Measurements from ENCODE around the gene ESPL1.
A peak's percentile ranks its signal among the peaks of the same experiment; 100 is the strongest.
"Not testable (repeated sequence)": the region's sequence is repeated elsewhere in the genome, so short reads cannot be mapped to it uniquely, and the experiment has no call there.

Gene ESPL1

DNA sequence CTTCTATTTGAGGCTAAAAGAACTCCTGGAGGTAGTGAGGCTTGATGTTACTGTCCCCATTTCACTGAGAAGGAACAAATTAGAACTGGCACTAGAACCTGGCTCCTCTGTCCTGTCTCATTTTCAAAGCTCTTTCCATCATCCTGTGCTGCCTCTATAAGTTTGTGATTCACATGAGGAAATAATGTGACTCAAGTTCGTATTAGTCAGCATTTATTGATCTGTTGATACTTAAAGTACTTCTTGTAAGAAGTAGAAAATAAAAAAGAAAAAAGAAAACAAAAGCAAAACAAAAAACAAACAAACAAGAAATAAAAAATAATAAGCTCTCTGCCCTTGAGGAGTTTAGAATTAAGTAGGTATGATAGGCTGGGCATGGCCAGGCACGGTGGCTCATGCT, 2.3 kb upstream of the ESPL1 start:
- no peak for DNase-seq

DNA sequence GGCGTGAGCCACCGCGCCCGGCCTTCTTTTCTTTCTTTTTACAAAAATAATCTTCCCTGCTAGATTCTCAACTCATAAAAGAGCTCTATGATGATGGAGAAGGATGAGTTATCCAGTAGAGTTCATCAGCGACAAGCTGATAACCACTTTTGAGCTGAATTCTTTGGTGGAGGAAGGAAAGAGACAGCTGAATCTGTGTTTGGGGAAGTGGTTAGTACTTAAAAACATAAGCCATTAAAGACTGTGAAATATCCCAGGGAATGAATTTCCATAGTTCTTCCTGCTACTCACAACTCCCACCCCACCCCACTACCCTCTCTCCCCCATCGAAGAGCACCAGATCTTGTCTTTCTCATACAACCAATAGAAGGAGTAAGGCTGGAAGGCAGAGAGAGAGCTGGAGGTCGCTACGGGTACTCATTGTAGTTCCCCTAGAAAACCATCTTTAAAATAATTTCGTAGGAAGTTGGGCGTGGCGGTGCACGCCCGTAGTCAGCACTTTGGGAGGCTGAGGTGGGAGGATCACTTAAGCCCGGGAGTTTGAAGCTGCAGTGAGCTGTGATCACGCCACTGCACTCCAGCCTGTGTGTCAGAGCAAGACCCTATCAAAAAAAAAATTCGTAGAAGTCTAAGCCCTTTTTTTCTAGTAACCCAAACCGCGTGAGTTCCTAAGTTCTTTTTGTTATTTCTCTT, 647 bp upstream of the ESPL1 start:
- no peak for DNase-seq

DNA sequence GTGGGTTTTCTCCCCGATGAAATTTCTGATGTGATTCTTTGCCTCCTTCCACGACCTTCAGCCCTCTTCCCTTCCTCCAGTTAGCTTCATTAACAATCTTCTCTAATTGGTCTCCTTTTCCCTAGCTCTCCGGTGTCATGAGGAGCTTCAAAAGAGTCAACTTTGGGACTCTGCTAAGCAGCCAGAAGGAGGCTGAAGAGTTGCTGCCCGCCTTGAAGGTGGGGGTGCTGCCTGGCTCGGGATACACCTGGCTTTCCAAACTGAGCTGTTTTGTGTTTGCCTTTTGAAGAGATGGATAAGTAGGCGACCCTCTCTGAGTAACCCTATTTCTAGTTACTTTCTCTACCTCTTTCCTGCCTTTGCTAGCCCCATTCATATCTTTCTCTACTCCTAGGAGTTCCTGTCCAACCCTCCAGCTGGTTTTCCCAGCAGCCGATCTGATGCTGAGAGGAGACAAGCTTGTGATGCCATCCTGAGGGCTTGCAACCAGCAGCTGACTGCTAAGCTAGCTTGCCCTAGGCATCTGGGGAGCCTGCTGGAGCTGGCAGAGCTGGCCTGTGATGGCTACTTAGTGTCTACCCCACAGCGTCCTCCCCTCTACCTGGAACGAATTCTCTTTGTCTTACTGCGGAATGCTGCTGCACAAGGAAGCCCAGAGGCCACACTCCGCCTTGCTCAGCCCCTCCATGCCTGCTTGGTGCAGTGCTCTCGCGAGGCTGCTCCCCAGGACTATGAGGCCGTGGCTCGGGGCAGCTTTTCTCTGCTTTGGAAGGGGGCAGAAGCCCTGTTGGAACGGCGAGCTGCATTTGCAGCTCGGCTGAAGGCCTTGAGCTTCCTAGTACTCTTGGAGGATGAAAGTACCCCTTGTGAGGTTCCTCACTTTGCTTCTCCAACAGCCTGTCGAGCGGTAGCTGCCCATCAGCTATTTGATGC, 797 bp downstream of the ESPL1 start:
- DNase-seq = no peak

- no peak for DNase-seq
Observed at GRCh38 chr12:53274445-53274844, 6.3 kb downstream of the ESPL1 start.

- DNase-seq = no peak
Observed at GRCh38 chr12:53276511-53276910, 8.4 kb downstream of the ESPL1 start.

DNA sequence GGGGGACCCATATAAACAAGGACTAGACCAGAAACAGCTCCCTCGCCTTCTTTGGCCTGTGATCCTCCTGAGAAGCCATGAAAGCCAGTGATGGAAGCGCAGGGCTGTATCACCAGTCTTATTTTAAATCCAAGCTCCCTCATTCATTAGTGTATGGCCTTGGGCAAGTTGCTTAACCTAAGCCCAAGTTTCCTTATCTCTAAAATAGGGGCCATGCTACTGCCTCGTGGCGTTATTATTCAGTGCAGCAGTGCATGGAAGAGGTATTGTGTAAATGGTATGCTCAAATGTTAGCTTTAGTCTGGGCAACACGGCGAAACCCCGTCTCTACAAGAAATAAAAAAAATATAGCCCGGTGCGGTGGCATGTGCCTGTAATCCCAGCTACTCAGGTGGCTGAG, 9.9 kb downstream of the ESPL1 start:
- no peak for DNase-seq

GRCh38 chr12:53279283-53279869, 11.3 kb downstream of the ESPL1 start:
- DNase-seq = no peak

DNA sequence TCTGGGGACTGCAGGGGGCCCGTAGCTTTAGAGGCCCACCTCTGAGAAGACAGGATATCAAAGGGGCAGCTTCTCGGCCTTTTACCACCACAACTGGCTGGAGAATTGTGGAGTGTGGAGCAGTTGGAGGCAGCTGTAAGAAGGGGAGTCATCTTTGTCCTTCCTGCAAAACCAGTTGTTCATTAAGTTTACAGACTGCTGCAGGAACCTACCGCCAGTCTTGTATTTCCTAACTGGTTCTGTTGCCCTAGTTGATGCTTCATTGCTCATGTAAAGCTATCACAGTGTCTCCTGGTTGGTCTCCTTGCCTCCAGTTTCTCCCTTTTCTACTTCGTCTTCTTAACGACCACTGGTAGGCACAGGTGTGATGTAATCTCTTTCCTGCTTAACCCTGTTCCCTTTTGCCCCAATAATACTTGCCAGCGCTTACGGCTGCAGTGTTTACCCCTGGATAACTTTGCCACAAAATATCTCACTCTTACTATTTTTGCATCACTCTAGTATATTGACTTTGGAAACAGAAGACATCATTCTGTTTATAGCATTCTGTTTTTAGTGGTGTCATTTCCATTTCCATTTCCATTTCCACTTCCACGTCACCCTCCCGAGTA, 11.9 kb downstream of the ESPL1 start:
- DNase-seq = no peak

DNA sequence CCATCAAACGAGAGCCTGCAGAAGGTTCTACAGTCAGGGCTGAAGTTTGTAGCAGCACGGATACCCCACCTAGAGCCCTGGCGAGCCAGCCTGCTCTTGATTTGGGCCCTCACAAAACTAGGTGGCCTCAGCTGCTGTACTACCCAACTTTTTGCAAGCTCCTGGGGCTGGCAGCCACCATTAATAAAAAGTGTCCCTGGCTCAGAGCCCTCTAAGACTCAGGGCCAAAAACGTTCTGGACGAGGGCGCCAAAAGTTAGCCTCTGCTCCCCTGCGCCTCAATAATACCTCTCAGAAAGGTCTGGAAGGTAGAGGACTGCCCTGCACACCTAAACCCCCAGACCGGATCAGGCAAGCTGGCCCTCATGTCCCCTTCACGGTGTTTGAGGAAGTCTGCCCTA, 18.3 kb downstream of the ESPL1 start:
- DNase-seq = no peak

DNA sequence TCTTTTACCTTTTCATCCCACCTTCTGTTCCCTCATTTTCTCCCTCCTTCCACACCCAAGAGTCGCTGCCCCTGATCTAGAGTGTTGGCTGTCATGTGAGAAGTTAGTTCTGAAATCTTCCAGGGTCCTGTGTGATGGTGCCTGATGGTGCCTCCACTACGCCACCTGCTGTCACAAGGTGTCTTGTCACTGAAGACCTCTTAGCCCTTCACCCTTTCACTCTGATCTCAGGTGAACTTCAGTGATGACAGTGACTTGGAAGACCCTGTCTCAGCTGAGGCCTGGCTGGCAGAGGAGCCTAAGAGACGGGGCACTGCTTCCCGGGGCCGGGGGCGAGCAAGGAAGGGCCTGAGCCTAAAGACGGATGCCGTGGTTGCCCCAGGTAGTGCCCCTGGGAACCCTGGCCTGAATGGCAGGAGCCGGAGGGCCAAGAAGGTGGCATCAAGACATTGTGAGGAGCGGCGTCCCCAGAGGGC, 19.7 kb downstream of the ESPL1 start:
- DNase-seq = no peak

GRCh38 chr12:53288322-53288721, 20.2 kb downstream of the ESPL1 start:
- no peak for DNase-seq

DNA sequence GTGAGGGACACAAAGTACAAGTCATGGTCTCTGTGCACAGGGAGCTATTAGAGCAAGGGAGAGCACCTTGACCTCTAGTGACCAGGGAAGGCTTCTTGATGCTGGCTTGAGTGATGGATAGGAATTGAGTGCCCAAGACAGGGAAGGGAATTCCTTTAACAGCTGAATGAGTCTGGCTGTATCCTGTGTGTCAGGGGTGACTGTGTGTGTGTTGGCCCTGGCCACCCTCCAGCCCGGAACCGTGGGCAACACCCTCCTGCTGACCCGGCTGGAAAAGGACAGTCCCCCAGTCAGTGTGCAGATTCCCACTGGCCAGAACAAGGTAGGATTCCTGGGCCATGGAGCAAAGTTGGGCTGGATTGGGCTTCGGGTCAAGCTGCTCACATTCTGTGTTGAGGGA, 21.8 kb downstream of the ESPL1 start:
- DNase-seq = no peak

DNA sequence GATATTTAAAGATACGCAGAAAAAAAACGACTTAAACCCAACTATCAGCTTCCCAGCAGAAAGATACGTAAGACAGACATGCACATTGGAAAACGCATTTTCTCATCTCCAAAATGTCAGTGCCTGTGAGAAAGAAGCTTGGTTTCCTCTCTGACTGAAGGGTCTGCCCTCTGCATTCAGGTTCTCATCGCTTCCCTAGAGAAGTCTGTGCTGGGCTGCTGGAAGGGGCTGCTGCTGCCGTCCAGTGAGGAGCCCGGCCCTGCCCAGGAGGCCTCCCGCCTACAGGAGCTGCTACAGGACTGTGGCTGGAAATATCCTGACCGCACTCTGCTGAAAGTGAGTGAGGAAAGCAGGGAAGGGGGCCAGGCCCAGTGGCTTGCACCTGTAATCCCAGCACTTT, 22.6 kb downstream of the ESPL1 start:
- no peak for DNase-seq

DNA sequence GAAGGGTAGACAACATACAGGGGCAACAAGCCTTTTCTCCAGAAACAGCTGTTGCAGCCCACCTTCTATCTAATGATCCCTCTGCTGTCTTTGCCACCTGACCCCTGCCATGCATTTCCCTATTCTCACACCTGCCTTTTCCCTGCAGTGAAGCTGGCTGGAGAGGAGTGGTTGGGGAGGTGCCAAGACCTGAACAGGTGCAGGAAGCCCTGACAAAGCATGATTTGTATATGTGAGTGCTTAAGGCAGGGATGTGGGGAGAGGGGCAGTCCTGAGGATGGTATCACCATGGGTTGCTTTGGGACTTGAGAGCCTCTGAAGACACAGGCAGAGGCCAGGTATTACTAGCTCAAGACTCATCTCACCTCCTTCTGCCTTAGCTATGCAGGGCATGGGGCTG, 24.3 kb downstream of the ESPL1 start:
- no peak for DNase-seq

DNA sequence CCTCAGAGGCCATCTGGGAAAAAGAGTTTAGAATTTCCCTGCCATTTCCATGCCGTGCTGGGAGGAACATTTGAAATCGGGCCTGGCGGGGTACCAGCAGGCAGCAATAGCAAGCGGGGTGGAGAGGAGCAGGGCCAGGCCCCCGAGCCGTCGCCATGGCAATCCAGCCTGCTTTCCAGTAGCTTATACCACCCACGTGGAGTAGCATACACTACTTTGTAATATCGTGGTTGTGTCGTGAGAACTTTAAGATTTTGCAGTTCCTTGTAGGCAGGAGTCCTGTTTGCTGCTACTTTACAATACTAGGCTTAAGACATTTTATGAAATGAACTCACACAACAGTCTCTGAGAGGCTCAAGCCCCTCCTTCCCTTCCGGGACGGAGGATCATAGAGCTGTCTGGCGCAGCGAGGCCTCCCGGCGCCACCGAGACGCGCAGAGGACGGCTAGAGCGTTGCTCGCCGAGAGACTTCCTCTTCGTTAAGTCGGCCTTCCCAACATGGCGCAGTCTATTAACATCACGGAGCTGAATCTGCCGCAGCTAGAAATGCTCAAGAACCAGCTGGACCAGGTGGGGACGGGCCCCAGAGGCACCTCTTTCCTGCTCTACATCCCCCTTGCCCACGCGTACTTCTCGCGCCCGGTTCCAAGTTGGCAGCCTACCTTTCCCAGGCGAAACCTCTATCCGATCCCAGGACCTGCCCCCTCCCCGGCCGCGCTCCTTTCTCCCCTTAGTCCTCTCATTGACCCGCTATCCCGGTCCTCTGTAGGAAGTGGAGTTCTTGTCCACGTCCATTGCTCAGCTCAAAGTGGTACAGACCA, 27.2 kb downstream of the ESPL1 start, which contains the start of gene PFDN5:
PFDN5 (plus strand) TSS at position 473 of the 821 bp plus-strand sequence; CDS start at position 499, 26 bp downstream.
- DNase-seq = peak; percentile 58

- DNase-seq = no peak
Observed at GRCh38 chr12:53295891-53296219, 27.8 kb downstream of the ESPL1 start.

DNA sequence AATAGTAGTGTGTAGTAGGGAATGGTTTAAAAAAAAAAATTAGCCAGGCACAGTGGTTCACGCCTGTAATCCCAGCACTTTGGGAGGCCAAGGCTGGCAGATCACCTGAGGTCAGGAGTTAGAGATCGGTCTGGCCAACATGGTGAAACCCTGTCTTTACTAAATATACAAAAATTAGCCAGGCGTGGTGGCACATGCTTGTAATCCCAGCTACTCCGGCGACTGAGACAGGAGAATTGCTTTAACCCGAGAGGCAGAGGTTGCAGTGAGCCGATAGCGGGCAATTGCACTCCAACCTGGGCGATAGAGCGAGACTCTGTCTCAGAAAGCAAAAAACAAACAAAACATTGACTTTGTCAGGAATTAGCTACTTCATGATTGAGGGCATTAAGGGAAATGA, 29.0 kb downstream of the ESPL1 start:
- not testable (repeated sequence) for DNase-seq

GRCh38 chr12:53298164-53298563, 30.1 kb downstream of the ESPL1 start:
- no peak for DNase-seq

- no peak for DNase-seq
Observed at GRCh38 chr12:53299101-53299453, 31.0 kb downstream of the ESPL1 start.

DNA sequence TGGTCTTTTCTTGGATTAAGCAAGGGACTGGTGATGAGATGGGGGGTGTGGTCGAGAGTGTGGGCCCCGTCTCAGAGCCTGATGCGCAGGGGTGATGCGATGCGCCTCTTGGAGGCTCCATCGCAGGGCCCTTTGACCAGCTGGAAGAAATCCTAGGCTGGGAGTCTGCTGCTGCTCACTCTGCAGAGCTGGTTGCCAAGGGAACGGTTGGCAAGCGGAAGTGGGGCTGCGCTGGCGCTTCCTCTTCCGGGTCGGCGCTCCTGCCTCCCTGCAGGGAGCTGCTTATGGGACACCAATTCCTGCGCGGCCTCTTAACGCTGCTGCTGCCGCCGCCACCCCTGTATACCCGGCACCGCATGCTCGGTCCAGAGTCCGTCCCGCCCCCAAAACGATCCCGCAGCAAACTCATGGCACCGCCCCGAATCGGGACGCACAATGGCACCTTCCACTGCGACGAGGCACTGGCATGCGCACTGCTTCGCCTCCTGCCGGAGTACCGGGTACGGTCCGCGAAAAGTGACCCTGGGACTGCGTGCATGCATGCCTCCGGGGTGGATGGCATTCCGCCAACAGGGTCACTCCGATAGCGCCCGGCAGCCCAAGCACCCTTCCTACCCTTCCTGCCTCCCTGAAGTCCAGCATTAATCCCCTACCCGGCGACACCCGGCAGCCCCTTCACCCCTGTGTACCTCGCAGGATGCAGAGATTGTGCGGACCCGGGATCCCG, 31.5 kb downstream of the ESPL1 start, which contains the start of gene MYG1:
MYG1 (plus strand) TSS at position 242 of the 727 bp plus-strand sequence; CDS start at position 285, 43 bp downstream.
- DNase-seq = peak; percentile 63

GRCh38 chr12:53300187-53300586, 32.1 kb downstream of the ESPL1 start:
- DNase-seq = no peak

DNA sequence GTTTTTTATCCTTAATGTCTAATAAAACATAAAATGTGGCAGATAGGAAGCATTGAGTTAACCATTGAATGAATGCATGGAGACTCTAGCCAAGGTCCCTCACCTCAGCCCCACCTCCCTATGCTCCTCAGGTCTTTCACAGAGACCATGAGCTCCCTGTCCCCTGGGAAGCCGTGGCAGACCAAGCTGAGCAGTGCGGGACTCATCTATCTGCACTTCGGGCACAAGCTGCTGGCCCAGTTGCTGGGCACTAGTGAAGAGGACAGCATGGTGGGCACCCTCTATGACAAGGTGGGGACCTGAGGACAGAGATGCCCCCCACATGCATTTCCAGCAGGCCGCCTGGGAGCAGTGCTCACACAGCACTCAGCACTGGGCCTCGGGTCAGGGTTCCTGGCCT, 34.8 kb downstream of the ESPL1 start:
- DNase-seq = no peak
